ENCODE results near the gene ARHGEF26. TPM values are rescaled to one million over a fixed set of nuclear protein-coding genes. Genes with fewer than 3 reads are reported as not detected.

ARHGEF26 gene
- total and polyA plus RNA-seq, 3 donors from 2014 or later: 14.7 to 33.0 (median 24.8) TPM

DNA sequence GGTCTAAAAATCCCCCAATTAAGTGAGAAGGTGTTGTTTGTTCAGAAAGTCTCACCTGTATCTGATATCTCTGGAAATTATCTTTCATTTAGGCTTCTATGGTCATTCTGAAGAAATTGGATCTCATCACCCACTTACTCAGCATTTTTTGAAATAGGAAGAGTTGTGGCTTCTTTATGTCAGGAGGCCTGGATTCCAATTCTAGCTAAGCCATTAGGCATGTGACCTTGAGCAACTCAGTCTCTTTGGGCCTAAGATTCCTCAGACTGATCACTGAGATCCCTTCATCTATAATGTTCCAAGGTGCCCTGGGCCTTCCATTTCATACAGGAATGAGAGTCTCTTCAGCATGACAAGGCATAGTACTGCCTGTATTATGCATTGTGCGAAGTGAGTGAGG, 70.3 kb downstream of the ARHGEF26 start:
- Histone ChIP-seq H3K27me3 (no peaks in the 10 kb centered on the region), H3K4me3 (no peak overlapping the region), H3K27ac (no peak overlapping the region), H3K36me3 (ENCODE audit: low read depth, missing control alignments) (no peaks in the 10 kb centered on the region), H3K9me3 (no peaks in the 10 kb centered on the region), H3K4me1 (no peaks in the 10 kb centered on the region)
- WGBS, 2 donors: 100% methylated on average over 1 of the region's 1 CpG
- intact Hi-C loops (cut with DNase I; ENCODE audit: low total_unique reads): no loop called here
- DNase-seq: no peak
- TF ChIP-seq, protein P1, sequence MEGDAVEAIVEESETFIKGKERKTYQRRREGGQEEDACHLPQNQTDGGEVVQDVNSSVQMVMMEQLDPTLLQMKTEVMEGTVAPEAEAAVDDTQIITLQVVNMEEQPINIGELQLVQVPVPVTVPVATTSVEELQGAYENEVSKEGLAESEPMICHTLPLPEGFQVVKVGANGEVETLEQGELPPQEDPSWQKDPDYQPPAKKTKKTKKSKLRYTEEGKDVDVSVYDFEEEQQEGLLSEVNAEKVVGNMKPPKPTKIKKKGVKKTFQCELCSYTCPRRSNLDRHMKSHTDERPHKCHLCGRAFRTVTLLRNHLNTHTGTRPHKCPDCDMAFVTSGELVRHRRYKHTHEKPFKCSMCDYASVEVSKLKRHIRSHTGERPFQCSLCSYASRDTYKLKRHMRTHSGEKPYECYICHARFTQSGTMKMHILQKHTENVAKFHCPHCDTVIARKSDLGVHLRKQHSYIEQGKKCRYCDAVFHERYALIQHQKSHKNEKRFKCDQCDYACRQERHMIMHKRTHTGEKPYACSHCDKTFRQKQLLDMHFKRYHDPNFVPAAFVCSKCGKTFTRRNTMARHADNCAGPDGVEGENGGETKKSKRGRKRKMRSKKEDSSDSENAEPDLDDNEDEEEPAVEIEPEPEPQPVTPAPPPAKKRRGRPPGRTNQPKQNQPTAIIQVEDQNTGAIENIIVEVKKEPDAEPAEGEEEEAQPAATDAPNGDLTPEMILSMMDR (IDR thresholded peaks at IDR 0.05): no peak
- no peak for TF ChIP-seq POLR2A (IDR thresholded peaks at IDR 0.05)

DNA sequence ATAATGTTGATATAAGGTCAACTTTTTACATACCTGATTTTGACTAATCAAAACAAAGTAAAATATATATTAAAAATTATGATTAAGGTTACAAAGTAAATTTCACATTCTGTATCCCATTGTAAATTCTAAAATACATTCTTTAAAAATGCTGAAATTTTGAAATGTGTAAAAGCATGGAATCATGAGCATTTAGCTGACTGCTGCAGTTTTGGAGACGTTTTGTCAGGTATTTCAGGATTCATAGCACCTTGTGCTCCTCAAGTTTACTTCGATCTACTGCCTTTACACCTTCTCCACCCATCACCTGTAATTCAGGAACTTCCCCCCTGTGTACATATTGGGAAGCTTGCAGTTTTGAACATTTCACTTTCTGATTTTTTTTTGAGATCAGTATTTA, 71.0 kb downstream of the ARHGEF26 start:
- H3K4me3 ChIP-seq: no peak overlapping the region
- H3K27ac ChIP-seq: no peak overlapping the region
- no peaks in the 10 kb centered on the region for H3K9me3 ChIP-seq
- no peaks in the 10 kb centered on the region for H3K4me1 ChIP-seq
- no peaks in the 10 kb centered on the region for H3K36me3 ChIP-seq (ENCODE audit: low read depth, missing control alignments)
- intact Hi-C loops (cut with DNase I; ENCODE audit: low total_unique reads): no loop called here
- no peak for DNase-seq
- H3K27me3 ChIP-seq: no peaks in the 10 kb centered on the region
- TF ChIP-seq POLR2A (IDR thresholded peaks at IDR 0.05): no peak
- TF ChIP-seq, protein P1 (IDR thresholded peaks at IDR 0.05): no peak
- WGBS, 2 donors: 87 to 92% methylated on average over 2 of the region's 2 CpGs

DNA sequence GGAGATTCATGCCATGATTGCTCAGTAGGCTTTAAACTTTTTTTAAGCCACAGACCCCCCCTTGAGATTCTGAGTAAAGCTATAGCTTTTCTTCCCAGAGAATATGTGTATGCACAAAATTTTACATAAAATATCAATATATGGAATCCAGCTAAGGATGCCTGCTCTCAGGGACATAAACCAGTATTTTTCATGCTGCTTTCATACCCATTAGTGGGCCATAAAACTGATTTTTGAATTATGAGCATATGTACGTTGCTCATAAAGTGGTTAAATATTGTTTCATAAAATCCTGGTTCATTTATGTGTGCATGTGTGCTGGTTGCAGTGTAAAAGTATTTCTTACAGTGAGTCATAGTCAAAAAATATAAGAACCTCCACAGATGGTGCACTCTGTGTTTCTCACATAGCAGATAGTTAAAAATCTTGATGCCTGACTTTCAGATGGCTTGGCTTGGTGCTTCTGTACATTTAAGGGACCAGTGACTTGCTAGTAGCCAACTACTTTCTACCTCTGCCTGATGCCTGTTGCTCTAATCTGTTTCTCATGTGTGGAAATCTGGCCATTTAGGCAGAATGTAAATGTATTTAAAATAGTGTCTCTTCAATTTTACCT, 71.9 kb downstream of the ARHGEF26 start:
- Histone ChIP-seq H3K4me1 (no peaks in the 10 kb centered on the region), H3K27ac (no peak overlapping the region), H3K4me3 (no peak overlapping the region), H3K36me3 (ENCODE audit: low read depth, missing control alignments) (no peaks in the 10 kb centered on the region), H3K27me3 (no peaks in the 10 kb centered on the region), H3K9me3 (no peaks in the 10 kb centered on the region)
- DNase-seq: no peak
- intact Hi-C loops (cut with DNase I; ENCODE audit: low total_unique reads): no loop called here
- TF ChIP-seq, protein P1 (IDR thresholded peaks at IDR 0.05): no peak
- TF ChIP-seq POLR2A (IDR thresholded peaks at IDR 0.05): no peak
- 85 to 87% methylated on average over 1 of the region's 1 CpG for WGBS, 2 donors

DNA sequence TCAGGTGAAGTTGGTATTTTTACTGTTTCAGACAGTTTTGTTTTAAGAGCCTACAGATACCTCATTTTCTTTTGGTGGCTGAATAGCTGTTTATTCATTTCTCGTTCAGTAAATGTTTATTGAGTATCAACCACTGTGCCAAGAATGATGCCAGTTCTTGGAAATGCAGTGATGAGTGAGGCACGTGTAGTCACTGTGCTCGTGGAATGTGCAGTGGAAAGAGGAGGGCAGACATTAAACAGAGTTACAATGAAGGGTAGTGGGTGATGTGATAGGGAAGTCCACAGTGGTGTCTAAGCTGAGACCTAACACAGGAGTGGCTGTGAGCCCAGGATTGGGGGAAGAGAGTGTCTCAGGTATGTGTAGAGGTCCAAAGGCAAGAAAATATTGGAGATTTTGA, 73.7 kb downstream of the ARHGEF26 start:
- Histone ChIP-seq H3K27me3 (no peaks in the 10 kb centered on the region), H3K4me1 (no peaks in the 10 kb centered on the region), H3K36me3 (ENCODE audit: low read depth, missing control alignments) (no peaks in the 10 kb centered on the region), H3K4me3 (no peak overlapping the region), H3K27ac (no peak overlapping the region), H3K9me3 (no peaks in the 10 kb centered on the region)
- WGBS, 2 donors: 91 to 95% methylated on average over 3 of the region's 3 CpGs
- intact Hi-C loops (cut with DNase I; ENCODE audit: low total_unique reads): no loop called here
- no peak for DNase-seq
- TF ChIP-seq, protein P1 (IDR thresholded peaks at IDR 0.05): no peak
- TF ChIP-seq POLR2A (IDR thresholded peaks at IDR 0.05): no peak
